ELR (cell line): ENCODE measurements around the gene TUBGCP6.
"Not testable (repeated sequence)": the region's sequence is repeated elsewhere in the genome, so short reads cannot be mapped to it uniquely, and the experiment has no call there.

Source experiments
- DNase-seq: peaks from one replicate; pipeline ENCODE4 v3.0.0-alpha.2; 2015; ENCODE audit warnings: low read depth

TUBGCP6 gene

GRCh38 chr22:50168490-50169180 lies 76.2 kb downstream of the TUBGCP6 start:
- not testable (repeated sequence) for DNase-seq

- DNase-seq, result no peak
Observed at GRCh38 chr22:50167689-50168489, 76.9 kb downstream of the TUBGCP6 start.
